GM21515 (cell line): ENCODE results near the gene ADSS1.

Experiments used
- ATAC-seq: cut with Tn5 transposase; IDR thresholded peaks from one replicate; pipeline ENCODE4 v1.9.1; 2021; ENCODE audit not compliant: unreplicated experiment

Gene ADSS1

GRCh38 chr14:104731320-104732294 is 7.6 kb downstream of the ADSS1 start:
- no peak for ATAC-seq

GRCh38 chr14:104732355-104732804 is 8.4 kb downstream of the ADSS1 start:
- ATAC-seq, result no peak

GRCh38 chr14:104732931-104733681 is 9.1 kb downstream of the ADSS1 start:
- no peak for ATAC-seq

- ATAC-seq, result no peak
Measured at GRCh38 chr14:104734051-104734587, 10.1 kb downstream of the ADSS1 start.

GRCh38 chr14:104734601-104734990 is 10.6 kb downstream of the ADSS1 start:
- no peak for ATAC-seq

GRCh38 chr14:104734991-104735779 is 11.2 kb downstream of the ADSS1 start:
- ATAC-seq, result no peak

- ATAC-seq, result no peak
Measured at GRCh38 chr14:104735830-104736642, 12.0 kb downstream of the ADSS1 start.

GRCh38 chr14:104738375-104739019 is 14.5 kb downstream of the ADSS1 start:
- ATAC-seq, result no peak

GRCh38 chr14:104739026-104739425 is 15.0 kb downstream of the ADSS1 start:
- ATAC-seq, result no peak

- ATAC-seq, result no peak
Measured at GRCh38 chr14:104739546-104740516, 15.8 kb downstream of the ADSS1 start.

GRCh38 chr14:104741108-104741802 is 17.2 kb downstream of the ADSS1 start:
- no peak for ATAC-seq

GRCh38 chr14:104741803-104742251 is 17.8 kb downstream of the ADSS1 start:
- ATAC-seq, result no peak

GRCh38 chr14:104742586-104743455 is 18.8 kb downstream of the ADSS1 start:
- no peak for ATAC-seq

GRCh38 chr14:104743461-104744380 is 19.7 kb downstream of the ADSS1 start:
- no peak for ATAC-seq

GRCh38 chr14:104744484-104744883 is 20.5 kb downstream of the ADSS1 start:
- no peak for ATAC-seq

- ATAC-seq, result no peak
Measured at GRCh38 chr14:104745431-104745830, 21.4 kb downstream of the ADSS1 start.
